Keratinocyte (primary cell): ENCODE data around the gene BNIP3. TPM values are rescaled to one million over a fixed set of nuclear protein-coding genes. Genes with fewer than 3 reads are reported as not detected.

Experiments used
- DNase-seq: peaks from one replicate; pipeline ENCODE4 v3.0.0-alpha.2; 2011; ENCODE audit warnings: low read depth, missing footprints, low spot score
- FAIRE-seq: peaks from 2 replicates; lab custom pipeline; 2011; peaks lifted over from hg19 to GRCh38; lab: Jason Lieb, UNC
- H2AFZ ChIP-seq: 2 replicates; pipeline ENCODE4 v1.6.0; 2012; ENCODE audit warnings: low read length, control low read depth, inconsistent platforms; ENCODE audit not compliant: control insufficient read depth
- H3K27ac ChIP-seq: 2 replicates; pipeline ENCODE4 v1.5.1; 2011; ENCODE audit warnings: low read length; ENCODE audit not compliant: control insufficient read depth, insufficient read depth
- H3K27me3 ChIP-seq: 3 replicates; pipeline ENCODE4 v1.6.0; 2011; ENCODE audit warnings: low read length; ENCODE audit not compliant: control insufficient read depth, insufficient read depth; ENCODE audit errors: extremely low read depth
- H3K36me3 ChIP-seq, 2 experiments: 2 replicates in 1 of 2; 3 replicates in 1 of 2; pipeline ENCODE4 v1.5.1; 2011; ENCODE audit warnings: low read length in 2 of 2, mild to moderate bottlenecking in 1 of 2; ENCODE audit not compliant: control insufficient read depth in 2 of 2, insufficient read depth in 2 of 2; ENCODE audit errors: extremely low read depth in 1 of 2
- H3K4me1 ChIP-seq: 3 replicates; pipeline ENCODE4 v1.5.1; 2011; ENCODE audit warnings: low read length; ENCODE audit not compliant: control insufficient read depth, insufficient read depth; ENCODE audit errors: extremely low read depth
- H3K4me2 ChIP-seq: 3 replicates; pipeline ENCODE4 v1.6.0; 2011; ENCODE audit warnings: low read depth, low read length; ENCODE audit not compliant: control insufficient read depth, insufficient read depth; ENCODE audit errors: extremely low read depth
- H3K4me3 ChIP-seq, 3 experiments: fragments of 200-600 bp in 1 of 3; sonication (generic) in 1 of 3; 2 replicates in 2 of 3; 3 replicates in 1 of 3; pipeline ENCODE4 v1.5.1; 2011 to 2016; ENCODE audit warnings: low read length in 3 of 3, mild to moderate bottlenecking in 3 of 3, control low read depth in 2 of 3, inconsistent platforms in 1 of 3, low read depth in 1 of 3, mixed read lengths in 1 of 3, mixed run types in 1 of 3, moderate library complexity in 1 of 3; ENCODE audit not compliant: control insufficient read depth in 2 of 3, insufficient read depth in 2 of 3; ENCODE audit errors: extremely low read depth in 1 of 3
- H3K79me2 ChIP-seq: 2 replicates; pipeline ENCODE4 v1.6.0; 2012; ENCODE audit warnings: low read length; ENCODE audit not compliant: control insufficient read depth, insufficient read depth
- H3K9ac ChIP-seq: 3 replicates; pipeline ENCODE4 v1.6.0; 2011; ENCODE audit warnings: low read length; ENCODE audit not compliant: control insufficient read depth, insufficient read depth; ENCODE audit errors: extremely low read depth
- H3K9me1 ChIP-seq: 3 replicates; pipeline ENCODE4 v1.6.0; 2011; ENCODE audit warnings: low read length; ENCODE audit not compliant: control insufficient read depth, insufficient read depth; ENCODE audit errors: extremely low read depth
- H3K9me3 ChIP-seq: 2 replicates; pipeline ENCODE4 v1.5.1; 2012; ENCODE audit warnings: low read depth, low read length; ENCODE audit not compliant: control insufficient read depth
- H4K20me1 ChIP-seq: 3 replicates; pipeline ENCODE4 v1.6.0; 2011; ENCODE audit warnings: low read length; ENCODE audit not compliant: control insufficient read depth, insufficient read depth; ENCODE audit errors: extremely low read depth
- CTCF ChIP-seq, 3 experiments: IDR thresholded peaks in 1 of 3; conservative IDR thresholded peaks in 1 of 3; optimal IDR thresholded peaks in 1 of 3; 2 replicates in 2 of 3; 3 replicates in 1 of 3; pipeline versions ENCODE3 to v1.5.1; 2011; ENCODE audit warnings: low read length in 3 of 3, mild to moderate bottlenecking in 3 of 3, moderate library complexity in 2 of 3, control low read depth in 1 of 3, inconsistent platforms in 1 of 3; ENCODE audit not compliant: insufficient read depth in 2 of 3; ENCODE audit errors: extremely low read depth in 1 of 3
- EZH2 ChIP-seq: IDR thresholded peaks from one replicate; pipeline ENCODE4 v1.6.1; 2012; ENCODE audit warnings: inconsistent platforms, mild to moderate bottlenecking, low read length, moderate library complexity
- dilution Hi-C: fragments of 300-500 bp; cut with MboI; formaldehyde crosslinking; loops from one replicate; pipeline ENCODE4 v1.7.0; 2020; ENCODE audit warnings: low sequenced_read_pairs; ENCODE audit not compliant: extremely low pct_ligation_motif_present
- polyA plus RNA-seq, 5 experiments: library from polyadenylated mRNA; depleted of rRNA in 3 of 5; stranded (reverse) in 3 of 5; stranded (forward) in 1 of 5; unstranded in 1 of 5; fragments of >200 nt; gene quantifications; 1 replicate in 1 of 5; 2 replicates in 3 of 5; 3 replicates in 1 of 5; pipeline versions ENCODE4 v1.2.1 to v1.2.3, GENCODE V29; 2011 to 2012; ENCODE audit warnings: missing spikeins in 2 of 5, low read depth in 1 of 5, low replicate concordance in 1 of 5

The BNIP3 gene
- polyA plus RNA-seq, 1 donor (not counting 4 experiments of a cell fraction or from before 2014, with no cell fraction given), result 77.9 TPM

GRCh38 chr10:131972474-131973071 is 9.2 kb downstream of the BNIP3 start:
- FAIRE-seq, result no peak
- H3K79me2 ChIP-seq, result peaks cover 41% of the 10 kb centered on the region

GRCh38 chr10:131971591-131971990 is 10.1 kb downstream of the BNIP3 start:
- Histone ChIP-seq H3K4me1 (no peaks in the 10 kb centered on the region), H3K36me3 (peaks cover 22 to 41% of the 10 kb centered on the region in 2 experiments), H3K4me2 (no peak overlapping the region), H3K27me3 (no peaks in the 10 kb centered on the region), H4K20me1 (peaks cover 7% of the 10 kb centered on the region), H3K9ac (no peak overlapping the region), H3K27ac (no peak overlapping the region), H3K4me3 (no peak overlapping the region), H3K9me1 (peaks cover 3% of the 10 kb centered on the region), H3K79me2 (peaks cover 36% of the 10 kb centered on the region), H3K9me3 (no peaks in the 10 kb centered on the region), H2AFZ (no peak overlapping the region)
- TF ChIP-seq CTCF (optimal IDR thresholded peaks at IDR 0.05 in 1 of 3, IDR thresholded peaks at IDR 0.05 in 1 of 3, conservative IDR thresholded peaks at IDR 0.05 in 1 of 3; ENCODE audit: extremely low read depth in 1 of 3, insufficient read depth in 2 of 3, low read length in 3 of 3), result no peak
- no peak for TF ChIP-seq EZH2
- dilution Hi-C loops, result no loop called here
- FAIRE-seq (no peak), DNase-seq (no peak)

More at GRCh38 chr10:131972474-131973071, 9.2 kb downstream of the BNIP3 start:
- Histone ChIP-seq H3K9me3 (no peaks in the 10 kb centered on the region), H3K9me1 (peaks cover 3% of the 10 kb centered on the region), H3K36me3 (peaks cover 23 to 41% of the 10 kb centered on the region in 2 experiments), H3K27ac (no peak overlapping the region), H2AFZ (no peak overlapping the region), H3K9ac (no peak overlapping the region), H4K20me1 (peaks cover 7% of the 10 kb centered on the region), H3K4me3 (no peak overlapping the region), H3K27me3 (no peaks in the 10 kb centered on the region), H3K4me2 (no peak overlapping the region), H3K4me1 (no peaks in the 10 kb centered on the region)
- TF ChIP-seq EZH2, result no peak
- no peak for TF ChIP-seq CTCF (optimal IDR thresholded peaks at IDR 0.05 in 1 of 3, IDR thresholded peaks at IDR 0.05 in 1 of 3, conservative IDR thresholded peaks at IDR 0.05 in 1 of 3; ENCODE audit: extremely low read depth in 1 of 3, insufficient read depth in 2 of 3, low read length in 3 of 3)
- dilution Hi-C loops, result no loop called here
- DNase-seq, result no peak
